Suprapubic skin (tissue), 4 donors: Measurements from ENCODE around the gene MGAT5. TPM values are rescaled to one million over a fixed set of nuclear protein-coding genes. Genes with fewer than 3 reads are reported as not detected.

Source experiments
- DNase-seq, 2 donors: peaks; one replicate each; pipeline ENCODE4 v3.0.0-alpha.2; 2019; ENCODE audit warnings: low spot score in 2 of 2
- H3K27ac ChIP-seq: fragments of 200-600 bp; sonication (generic); one replicate; pipeline ENCODE4 v1.5.1; 2019
- H3K27me3 ChIP-seq: fragments of 200-600 bp; sonication (generic); one replicate; pipeline ENCODE4 v1.5.1; 2019
- H3K36me3 ChIP-seq: fragments of 200-600 bp; sonication (generic); one replicate; pipeline ENCODE4 v1.5.1; 2019
- H3K4me1 ChIP-seq: fragments of 200-600 bp; sonication (generic); one replicate; pipeline ENCODE4 v1.5.1; 2019
- H3K4me3 ChIP-seq: fragments of 200-600 bp; sonication (generic); one replicate; pipeline ENCODE4 v1.5.1; 2019; ENCODE audit warnings: mild to moderate bottlenecking
- H3K9me3 ChIP-seq: fragments of 200-600 bp; sonication (generic); one replicate; pipeline ENCODE4 v1.5.1; 2019
- EP300 ChIP-seq: sonication (generic); formaldehyde crosslinking; IDR thresholded peaks from one replicate; pipeline ENCODE4 v1.6.1; 2017; ENCODE audit warnings: antibody characterized with exemption
- POLR2A ChIP-seq, 2 donors: fragments of 450-650 bp; IDR thresholded peaks; one replicate each; pipeline ENCODE4 v1.6.1; 2017; ENCODE audit warnings: antibody characterized with exemption in 2 of 2, mild to moderate bottlenecking in 2 of 2, moderate library complexity in 2 of 2
- POLR2AphosphoS5 ChIP-seq, 3 donors: sonication (generic); formaldehyde crosslinking; IDR thresholded peaks; one replicate each; pipeline ENCODE4 v1.6.1; 2017; ENCODE audit warnings: antibody characterized with exemption in 3 of 3
- WGBS: methylation state at CpG from one replicate; pipeline ENCODE4 v1.1.5; 2018; 5-methylcytosine and 5-hydroxymethylcytosine counted together
- total RNA-seq, 4 donors: library from RNA; depleted of rRNA; stranded (reverse); fragments of >200 nt; gene quantifications; one replicate each; pipeline ENCODE4 v1.1.0, GENCODE V29; 2016
- TF ChIP-seq, protein P1 (sequence below), 2 donors: fragments of 200-600 bp in 1 of 2; fragments of 450-650 bp in 1 of 2; sonication (generic) in 1 of 2; IDR thresholded peaks; one replicate each; pipeline ENCODE4 v1.5.1; 2016 to 2019; ENCODE audit warnings: antibody characterized with exemption in 2 of 2, mild to moderate bottlenecking in 1 of 2, moderate library complexity in 1 of 2

Gene MGAT5
- total RNA-seq, 4 donors from 2014 or later, result 16.9 to 42.1 (median 32.9) TPM

GRCh38 chr2:134445116-134445515, 191.2 kb downstream of the MGAT5 start:
- WGBS, result 100% methylated on average over 2 of the region's 4 CpGs
- peaks cover 60% of the 10 kb centered on the region for H3K36me3 ChIP-seq
- H3K4me1 ChIP-seq, result no peaks in the 10 kb centered on the region
- no peak overlapping the region for H3K4me3 ChIP-seq
- no peak for DNase-seq
- no peaks in the 10 kb centered on the region for H3K9me3 ChIP-seq
- H3K27me3 ChIP-seq, result no peaks in the 10 kb centered on the region
- no peak for TF ChIP-seq EP300
- TF ChIP-seq, protein P1, sequence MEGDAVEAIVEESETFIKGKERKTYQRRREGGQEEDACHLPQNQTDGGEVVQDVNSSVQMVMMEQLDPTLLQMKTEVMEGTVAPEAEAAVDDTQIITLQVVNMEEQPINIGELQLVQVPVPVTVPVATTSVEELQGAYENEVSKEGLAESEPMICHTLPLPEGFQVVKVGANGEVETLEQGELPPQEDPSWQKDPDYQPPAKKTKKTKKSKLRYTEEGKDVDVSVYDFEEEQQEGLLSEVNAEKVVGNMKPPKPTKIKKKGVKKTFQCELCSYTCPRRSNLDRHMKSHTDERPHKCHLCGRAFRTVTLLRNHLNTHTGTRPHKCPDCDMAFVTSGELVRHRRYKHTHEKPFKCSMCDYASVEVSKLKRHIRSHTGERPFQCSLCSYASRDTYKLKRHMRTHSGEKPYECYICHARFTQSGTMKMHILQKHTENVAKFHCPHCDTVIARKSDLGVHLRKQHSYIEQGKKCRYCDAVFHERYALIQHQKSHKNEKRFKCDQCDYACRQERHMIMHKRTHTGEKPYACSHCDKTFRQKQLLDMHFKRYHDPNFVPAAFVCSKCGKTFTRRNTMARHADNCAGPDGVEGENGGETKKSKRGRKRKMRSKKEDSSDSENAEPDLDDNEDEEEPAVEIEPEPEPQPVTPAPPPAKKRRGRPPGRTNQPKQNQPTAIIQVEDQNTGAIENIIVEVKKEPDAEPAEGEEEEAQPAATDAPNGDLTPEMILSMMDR (IDR thresholded peaks at IDR 0.05), result no peak
- no peak for TF ChIP-seq POLR2A (IDR thresholded peaks at IDR 0.05)
- no peak for TF ChIP-seq POLR2AphosphoS5 (IDR thresholded peaks at IDR 0.05)
- H3K27ac ChIP-seq, result no peak overlapping the region

DNA sequence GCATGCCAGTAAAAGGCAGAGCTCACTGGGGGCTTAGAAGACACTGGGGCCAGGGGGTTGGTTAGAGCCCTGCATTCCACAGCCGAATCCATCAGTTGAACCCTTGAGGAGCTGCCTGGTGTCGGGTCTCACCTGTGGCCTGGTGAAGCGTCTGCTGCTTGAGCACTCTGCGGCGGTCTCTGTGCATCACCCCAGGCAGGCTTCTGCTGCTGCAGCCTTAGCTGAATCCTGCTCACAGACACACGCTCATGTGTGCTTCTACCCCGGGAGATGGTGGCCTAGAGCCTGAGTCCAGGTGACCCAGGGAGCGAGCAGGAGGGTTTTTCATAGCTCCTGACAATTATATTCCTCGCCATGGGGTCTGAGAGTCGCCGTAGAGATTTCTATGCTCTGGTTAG, 192.1 kb downstream of the MGAT5 start:
- Histone ChIP-seq H3K9me3 (no peaks in the 10 kb centered on the region), H3K27ac (no peak overlapping the region), H3K4me3 (no peak overlapping the region), H3K36me3 (peaks cover 62% of the 10 kb centered on the region), H3K4me1 (no peaks in the 10 kb centered on the region), H3K27me3 (no peaks in the 10 kb centered on the region)
- DNase-seq, result no peak
- TF ChIP-seq POLR2A (IDR thresholded peaks at IDR 0.05) (no peak), EP300 (no peak), POLR2AphosphoS5 (IDR thresholded peaks at IDR 0.05) (no peak)
- TF ChIP-seq, protein P1 (IDR thresholded peaks at IDR 0.05), result no peak
- 88% methylated on average over 10 of the region's 11 CpGs for WGBS

DNA sequence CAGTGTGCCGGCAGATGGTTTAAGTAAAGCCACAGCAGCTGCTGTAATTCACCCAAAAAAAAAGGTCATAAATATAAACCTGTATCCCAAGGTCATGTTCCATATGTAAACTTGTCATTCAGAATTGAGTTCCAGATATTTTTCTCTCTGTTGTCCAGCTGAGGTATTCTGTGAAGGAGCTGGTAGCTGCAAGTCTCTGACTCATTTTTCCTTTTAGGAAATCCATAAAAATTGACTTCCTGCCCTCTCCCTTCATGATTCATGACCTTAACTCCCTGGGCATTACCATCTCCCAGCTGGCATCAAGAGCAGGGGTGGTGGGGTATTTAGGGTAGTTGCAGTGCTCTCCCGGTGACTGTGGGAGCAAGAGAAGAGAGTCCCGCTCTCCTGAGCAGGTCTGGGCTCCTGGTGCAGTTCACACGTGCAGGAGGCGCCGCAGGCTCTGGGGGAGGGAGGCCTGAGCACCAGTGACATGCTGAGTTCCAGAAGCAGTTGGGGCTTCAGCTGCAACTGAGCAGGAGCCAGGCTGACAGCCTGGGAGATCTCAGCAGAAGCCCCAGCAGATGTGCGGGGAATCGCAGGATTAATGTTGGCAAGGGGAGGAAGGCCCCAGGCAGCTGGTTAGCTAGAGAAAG, 192.6 kb downstream of the MGAT5 start:
- 76% methylated on average over 8 of the region's 8 CpGs for WGBS
- DNase-seq, result no peak
- peaks cover 62% of the 10 kb centered on the region for H3K36me3 ChIP-seq

GRCh38 chr2:134447669-134448068, 193.8 kb downstream of the MGAT5 start:
- peaks cover 59% of the 10 kb centered on the region for H3K36me3 ChIP-seq
- H3K27ac ChIP-seq, result no peak overlapping the region
- TF ChIP-seq POLR2A (IDR thresholded peaks at IDR 0.05), result no peak
- no peak for TF ChIP-seq POLR2AphosphoS5 (IDR thresholded peaks at IDR 0.05)
- TF ChIP-seq, protein P1 (IDR thresholded peaks at IDR 0.05), result no peak
- no peak for TF ChIP-seq EP300
- 91% methylated on average over 4 of the region's 4 CpGs for WGBS
- H3K27me3 ChIP-seq, result no peaks in the 10 kb centered on the region
- no peak overlapping the region for H3K4me3 ChIP-seq
- no peak for DNase-seq
- H3K4me1 ChIP-seq, result no peaks in the 10 kb centered on the region
- no peaks in the 10 kb centered on the region for H3K9me3 ChIP-seq

More for the DNA sequence above, 192.6 kb downstream of the MGAT5 start:
- Histone ChIP-seq H3K4me3 (no peak overlapping the region), H3K9me3 (no peaks in the 10 kb centered on the region), H3K4me1 (no peaks in the 10 kb centered on the region), H3K27me3 (no peaks in the 10 kb centered on the region), H3K27ac (no peak overlapping the region)
- no peak for TF ChIP-seq EP300
- TF ChIP-seq POLR2AphosphoS5 (IDR thresholded peaks at IDR 0.05), result no peak
- TF ChIP-seq, protein P1 (IDR thresholded peaks at IDR 0.05), result no peak
- no peak for TF ChIP-seq POLR2A (IDR thresholded peaks at IDR 0.05)

DNA sequence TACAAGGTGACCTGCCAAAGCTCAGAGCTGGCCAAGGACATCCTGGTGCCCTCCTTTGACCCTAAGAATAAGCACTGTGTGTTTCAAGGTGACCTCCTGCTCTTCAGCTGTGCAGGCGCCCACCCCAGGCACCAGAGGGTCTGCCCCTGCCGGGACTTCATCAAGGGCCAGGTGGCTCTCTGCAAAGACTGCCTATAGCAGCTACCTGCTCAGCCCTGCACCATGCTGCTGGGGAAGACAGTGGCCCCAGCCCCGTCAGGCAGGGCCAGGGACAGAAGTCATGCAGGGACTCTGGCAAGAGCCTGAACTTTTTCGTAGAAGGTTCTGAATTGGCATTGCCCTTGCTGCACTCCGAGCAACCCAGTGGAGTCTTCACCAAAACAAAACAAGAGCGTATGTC, 194.8 kb downstream of the MGAT5 start:
- TF ChIP-seq POLR2AphosphoS5 (IDR thresholded peaks at IDR 0.05) (no peak), POLR2A (IDR thresholded peaks at IDR 0.05) (no peak), EP300 (no peak)
- TF ChIP-seq, protein P1 (IDR thresholded peaks at IDR 0.05), result no peak
- no peak overlapping the region for H3K4me3 ChIP-seq
- 95% methylated on average over 4 of the region's 6 CpGs for WGBS
- H3K36me3 ChIP-seq, result peaks cover 52% of the 10 kb centered on the region
- H3K4me1 ChIP-seq, result no peaks in the 10 kb centered on the region
- no peaks in the 10 kb centered on the region for H3K27me3 ChIP-seq
- H3K27ac ChIP-seq, result no peak overlapping the region
- DNase-seq, result peak in 1 of 2 donors; percentile 39
- H3K9me3 ChIP-seq, result no peaks in the 10 kb centered on the region
